Caco-2 (cell line): ENCODE results near the gene TMEM250. TPM values are rescaled to one million over a fixed set of nuclear protein-coding genes. Genes with fewer than 3 reads are reported as not detected.

ENCODE experiments used
- BruUV-seq: library from RNA; stranded (reverse); fragments of 400-500 nt; replicated peaks from 2 replicates; lab custom pipeline; 2021; lab: Mats Ljungman, UMichigan
- CTCF ChIA-PET: fragments of 300-600 bp; sonication (Branson Sonifier 250); formaldehyde crosslinking; loops from one replicate; lab custom pipeline; 2022; ENCODE audit warnings: antibody characterized with exemption; lab: Charles Lee
- POLR2A ChIA-PET: fragments of 300-600 bp; sonication (Branson Sonifier 250); formaldehyde crosslinking; loops from one replicate; lab custom pipeline; 2022; ENCODE audit warnings: antibody characterized with exemption; lab: Charles Lee
- DNase-seq, 2 experiments: peaks; one replicate each; pipeline versions ENCODE4 v3.0.0 to v3.0.0-alpha.2; 2020 to 2022
- H3K27me3 ChIP-seq: replicated peaks from 2 replicates; pipeline ENCODE4 v1.6.0; 2011; ENCODE audit warnings: low read length; ENCODE audit not compliant: control insufficient read depth, insufficient read depth
- H3K36me3 ChIP-seq: 2 replicates; pipeline ENCODE4 v1.5.1; 2011; ENCODE audit warnings: low read length; ENCODE audit not compliant: control insufficient read depth, insufficient read depth
- H3K4me1 ChIP-seq: fragments of 250-450 bp; sonication (Bioruptor Pico); 2 replicates; pipeline ENCODE4 v1.5.1; 2020; ENCODE audit warnings: mild to moderate bottlenecking
- H3K4me3 ChIP-seq: 2 replicates; pipeline ENCODE4 v1.5.1; 2011; ENCODE audit warnings: low read depth, mild to moderate bottlenecking, control low read depth, low read length
- H3K9me3 ChIP-seq: fragments of 250-450 bp; sonication (Bioruptor Pico); 2 replicates; pipeline ENCODE4 v1.5.1; 2020; ENCODE audit warnings: mild to moderate bottlenecking, moderate library complexity
- H3K27ac Mint-ChIP-seq: one replicate; pipeline ENCODE4 v1.8.0; 2022; ENCODE audit warnings: mixed read lengths; ENCODE audit not compliant: unreplicated experiment
- H3K27me3 Mint-ChIP-seq: one replicate; pipeline ENCODE4 v1.8.0; 2022; ENCODE audit warnings: mixed read lengths; ENCODE audit not compliant: insufficient read depth, unreplicated experiment
- H3K36me3 Mint-ChIP-seq: one replicate; pipeline ENCODE4 v1.8.0; 2022; ENCODE audit warnings: mild to moderate bottlenecking, mixed read lengths; ENCODE audit not compliant: insufficient read depth, unreplicated experiment
- H3K4me1 Mint-ChIP-seq: one replicate; pipeline ENCODE4 v1.8.0; 2022; ENCODE audit warnings: low read depth, mixed read lengths; ENCODE audit not compliant: unreplicated experiment
- H3K4me3 Mint-ChIP-seq: one replicate; pipeline ENCODE4 v1.8.0; 2022; ENCODE audit warnings: mild to moderate bottlenecking, moderate library complexity, mixed read lengths; ENCODE audit not compliant: unreplicated experiment
- H3K9me3 Mint-ChIP-seq: one replicate; pipeline ENCODE4 v1.8.0; 2022; ENCODE audit warnings: mixed read lengths; ENCODE audit not compliant: unreplicated experiment
- CTCF ChIP-seq, 2 experiments: fragments of 200-600 bp in 1 of 2; IDR thresholded peaks; 1 replicate in 1 of 2; 2 replicates in 1 of 2; pipeline versions ENCODE4 v1.5.1 to v1.8.0; 2011 to 2022; ENCODE audit warnings: antibody characterized with exemption in 1 of 2, control low read depth in 1 of 2, inconsistent platforms in 1 of 2, low read depth in 1 of 2, low read length in 1 of 2, mild to moderate bottlenecking in 1 of 2, moderate library complexity in 1 of 2; ENCODE audit not compliant: insufficient read depth in 1 of 2, severe bottlenecking in 1 of 2, unreplicated experiment in 1 of 2
- intact Hi-C: fragments of 100-400 bp; cut with micrococcal nuclease; formaldehyde crosslinking; loops from one replicate; pipeline ENCODE4 v1.10.0; 2022; ENCODE audit not compliant: unreplicated experiment
- total RNA-seq: library from RNA; stranded (reverse); gene quantifications from 2 replicates; pipeline ENCODE4 v1.2.3, GENCODE V29; 2022

The TMEM250 gene
- total RNA-seq, 1 experiment from 2014 or later, result 38.2 TPM

- H3K9me3 Mint-ChIP-seq, result no peaks in the 10 kb centered on the region
- DNase-seq, result no peak
- peaks cover 26% of the 10 kb centered on the region for H3K4me1 ChIP-seq
- no peaks in the 10 kb centered on the region for H3K36me3 Mint-ChIP-seq
- no peaks in the 10 kb centered on the region for H3K9me3 ChIP-seq
- ChIA-PET POLR2A (no interaction called here), CTCF (no interaction called here)
- no peaks in the 10 kb centered on the region for H3K27me3 ChIP-seq
- H3K4me3 Mint-ChIP-seq, result no peak overlapping the region
- H3K36me3 ChIP-seq, result no peaks in the 10 kb centered on the region
- no peaks in the 10 kb centered on the region for H3K27me3 Mint-ChIP-seq
- no TSS peak for BruUV-seq
- TF ChIP-seq CTCF (IDR thresholded peaks at IDR 0.05; ENCODE audit: insufficient read depth in 1 of 2, low read depth in 1 of 2, low read length in 1 of 2, severe bottlenecking in 1 of 2, unreplicated experiment in 1 of 2), result no peak
- intact Hi-C loops, result no loop called here
- H3K4me3 ChIP-seq, result no peak overlapping the region
- H3K27ac Mint-ChIP-seq, result no peak overlapping the region
- no peaks in the 10 kb centered on the region for H3K4me1 Mint-ChIP-seq
Measured at GRCh38 chr9:136105398-136106135, 13.1 kb downstream of the TMEM250 start.

- no TSS peak for BruUV-seq
- H3K4me1 ChIP-seq, result peaks cover 21% of the 10 kb centered on the region
- Mint-ChIP-seq H3K4me1 (no peaks in the 10 kb centered on the region), H3K27me3 (no peaks in the 10 kb centered on the region), H3K36me3 (no peaks in the 10 kb centered on the region), H3K27ac (no peak overlapping the region), H3K9me3 (no peaks in the 10 kb centered on the region), H3K4me3 (no peak overlapping the region)
- no peaks in the 10 kb centered on the region for H3K9me3 ChIP-seq
- CTCF ChIA-PET, result no interaction called here
- H3K4me3 ChIP-seq, result no peak overlapping the region
- intact Hi-C loops, result no loop called here
- no peak for TF ChIP-seq CTCF (IDR thresholded peaks at IDR 0.05; ENCODE audit: insufficient read depth in 1 of 2, low read depth in 1 of 2, low read length in 1 of 2, severe bottlenecking in 1 of 2, unreplicated experiment in 1 of 2)
- no peaks in the 10 kb centered on the region for H3K36me3 ChIP-seq
- POLR2A ChIA-PET, result no interaction called here
- no peaks in the 10 kb centered on the region for H3K27me3 ChIP-seq
- no peak for DNase-seq
Measured at GRCh38 chr9:136104916-136105315, 13.8 kb downstream of the TMEM250 start.

GRCh38 chr9:136104488-136104800 lies 14.2 kb downstream of the TMEM250 start:
- no peak for DNase-seq
- Histone ChIP-seq H3K9me3 (no peaks in the 10 kb centered on the region), H3K27me3 (no peaks in the 10 kb centered on the region), H3K4me3 (no peak overlapping the region), H3K36me3 (no peaks in the 10 kb centered on the region), H3K4me1 (peaks cover 19% of the 10 kb centered on the region)
- Mint-ChIP-seq H3K36me3 (no peaks in the 10 kb centered on the region), H3K9me3 (no peaks in the 10 kb centered on the region), H3K4me3 (no peak overlapping the region), H3K27me3 (no peaks in the 10 kb centered on the region), H3K27ac (no peak overlapping the region), H3K4me1 (no peaks in the 10 kb centered on the region)
- intact Hi-C loops, result no loop called here
- no peak for TF ChIP-seq CTCF (IDR thresholded peaks at IDR 0.05; ENCODE audit: insufficient read depth in 1 of 2, low read depth in 1 of 2, low read length in 1 of 2, severe bottlenecking in 1 of 2, unreplicated experiment in 1 of 2)
- ChIA-PET CTCF (no interaction called here), POLR2A (no interaction called here)
- no TSS peak for BruUV-seq
